Measurements from ENCODE around the gene PLEKHG2.

DNA sequence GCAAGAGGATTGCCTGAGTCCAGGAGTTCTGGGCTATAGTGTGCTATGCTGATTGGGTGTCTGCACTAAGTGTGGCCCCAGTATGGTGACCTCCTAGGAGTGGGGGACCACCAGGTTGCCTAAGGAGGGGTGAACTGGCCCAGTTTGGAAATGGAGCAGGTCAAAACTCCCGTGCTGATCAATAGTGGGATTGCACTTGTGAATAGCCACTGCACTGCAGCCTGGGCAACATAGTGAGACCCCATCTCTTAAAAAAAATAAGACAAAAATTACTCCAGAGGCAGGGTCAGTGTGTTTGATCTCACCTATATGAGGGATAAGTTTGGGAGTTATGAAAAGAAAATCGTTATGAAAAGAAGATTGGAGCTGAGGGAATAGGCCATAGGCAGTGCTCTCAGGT, 43.3 kb upstream of the PLEKHG2 start:
- TF ChIP-seq RAD21 (conservative IDR thresholded peaks at IDR 0.05) (no peak), POLR2AphosphoS5 (IDR thresholded peaks at IDR 0.05) (no peak)
- TF ChIP-seq, protein P1, sequence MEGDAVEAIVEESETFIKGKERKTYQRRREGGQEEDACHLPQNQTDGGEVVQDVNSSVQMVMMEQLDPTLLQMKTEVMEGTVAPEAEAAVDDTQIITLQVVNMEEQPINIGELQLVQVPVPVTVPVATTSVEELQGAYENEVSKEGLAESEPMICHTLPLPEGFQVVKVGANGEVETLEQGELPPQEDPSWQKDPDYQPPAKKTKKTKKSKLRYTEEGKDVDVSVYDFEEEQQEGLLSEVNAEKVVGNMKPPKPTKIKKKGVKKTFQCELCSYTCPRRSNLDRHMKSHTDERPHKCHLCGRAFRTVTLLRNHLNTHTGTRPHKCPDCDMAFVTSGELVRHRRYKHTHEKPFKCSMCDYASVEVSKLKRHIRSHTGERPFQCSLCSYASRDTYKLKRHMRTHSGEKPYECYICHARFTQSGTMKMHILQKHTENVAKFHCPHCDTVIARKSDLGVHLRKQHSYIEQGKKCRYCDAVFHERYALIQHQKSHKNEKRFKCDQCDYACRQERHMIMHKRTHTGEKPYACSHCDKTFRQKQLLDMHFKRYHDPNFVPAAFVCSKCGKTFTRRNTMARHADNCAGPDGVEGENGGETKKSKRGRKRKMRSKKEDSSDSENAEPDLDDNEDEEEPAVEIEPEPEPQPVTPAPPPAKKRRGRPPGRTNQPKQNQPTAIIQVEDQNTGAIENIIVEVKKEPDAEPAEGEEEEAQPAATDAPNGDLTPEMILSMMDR (IDR thresholded peaks at IDR 0.05; ENCODE audit: poor library complexity, severe bottlenecking), result no peak

Measured in neural cell (in vitro differentiated cells).